Activated B cell treated with CpG ODN at 0.5 μM for 24 hours (primary cell): ENCODE results near the gene RPE. TPM values are rescaled to one million over a fixed set of nuclear protein-coding genes. Genes with fewer than 3 reads are reported as not detected.
A peak's percentile ranks its signal among the peaks of the same experiment; 100 is the strongest.

ENCODE experiments used
- ATAC-seq: fragments of 200-7000 bp; cut with Tn5 transposase; one replicate; pipeline ENCODE4 v1.10.0; 2021; ENCODE audit warnings: low read depth, mild to moderate bottlenecking, moderate library complexity
- CTCF ChIA-PET: fragments of 350-600 bp; sonication (Branson Sonifier 250); formaldehyde crosslinking; loops from one replicate; lab custom pipeline; 2021; ENCODE audit warnings: antibody characterized with exemption; lab: Charles Lee
- POLR2A ChIA-PET: fragments of 350-600 bp; sonication (Branson Sonifier 250); formaldehyde crosslinking; loops from one replicate; lab custom pipeline; 2021; ENCODE audit warnings: antibody characterized with exemption; lab: Charles Lee
- DNase-seq: peaks from one replicate; pipeline ENCODE4 v3.0.0; 2022
- H3K27ac Mint-ChIP-seq: one replicate; pipeline ENCODE4 v1.8.0; 2020; ENCODE audit warnings: mixed read lengths
- H3K27me3 Mint-ChIP-seq: one replicate; pipeline ENCODE4 v1.8.0; 2021; ENCODE audit warnings: mixed read lengths
- H3K36me3 Mint-ChIP-seq: one replicate; pipeline ENCODE4 v1.8.0; 2021; ENCODE audit warnings: low read depth, mixed read lengths
- H3K4me1 Mint-ChIP-seq: one replicate; pipeline ENCODE4 v1.8.0; 2021; ENCODE audit warnings: mixed read lengths
- H3K4me3 Mint-ChIP-seq: one replicate; pipeline ENCODE4 v1.8.0; 2020; ENCODE audit warnings: mild to moderate bottlenecking, mixed read lengths
- H3K9me3 Mint-ChIP-seq: one replicate; pipeline ENCODE4 v1.8.0; 2020; ENCODE audit warnings: mixed read lengths
- CTCF ChIP-seq: fragments of 200-600 bp; IDR thresholded peaks from one replicate; pipeline ENCODE4 v1.8.0; 2022; ENCODE audit warnings: antibody characterized with exemption, mild to moderate bottlenecking
- intact Hi-C: fragments of 100-400 bp; cut with micrococcal nuclease; formaldehyde crosslinking; loops from one replicate; pipeline ENCODE4 v1.15.1; 2024
- total RNA-seq: library from RNA; stranded (reverse); gene quantifications from 2 replicates; pipeline ENCODE4 v1.2.3, GENCODE V29; 2022

Gene RPE
- total RNA-seq, 1 donor from 2014 or later: 54.7 TPM

GRCh38 chr2:209973328-209973727 is 29.1 kb upstream of the RPE start:
- peaks cover 15% of the 10 kb centered on the region for H3K27me3 Mint-ChIP-seq
- no peak for TF ChIP-seq CTCF
- intact Hi-C loops: no loop called here
- POLR2A ChIA-PET: no interaction called here
- DNase-seq (no peak), ATAC-seq (no peak)
- H3K9me3 Mint-ChIP-seq: no peaks in the 10 kb centered on the region
- no peaks in the 10 kb centered on the region for H3K36me3 Mint-ChIP-seq
- no peaks in the 10 kb centered on the region for H3K4me1 Mint-ChIP-seq
- no peak overlapping the region for H3K4me3 Mint-ChIP-seq
- CTCF ChIA-PET: no interaction called here
- H3K27ac Mint-ChIP-seq: no peak overlapping the region

DNA sequence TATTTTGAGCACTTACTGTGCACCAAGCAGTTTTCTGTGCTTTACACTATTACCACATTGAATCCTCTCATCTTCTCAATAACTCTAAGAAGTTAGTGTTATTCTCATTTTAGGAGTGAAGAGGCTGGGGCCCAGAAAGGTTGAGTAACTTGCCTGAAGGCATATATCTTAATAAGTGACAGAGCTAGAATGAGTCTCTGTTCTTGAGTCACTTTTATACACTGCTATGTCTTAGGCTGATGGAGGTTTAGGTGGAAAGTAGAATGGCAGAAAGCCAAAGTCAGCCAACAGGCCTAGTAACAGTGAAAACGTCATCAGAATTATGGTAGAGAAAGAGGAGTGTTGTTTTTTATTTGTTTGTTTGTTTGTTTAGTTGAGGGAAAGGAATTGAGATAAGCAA is 27.9 kb upstream of the RPE start:
- no peaks in the 10 kb centered on the region for H3K9me3 Mint-ChIP-seq
- ChIA-PET CTCF (interaction anchor here (2.1 kb wide), 1 partner anchor 224 kb away, joined by 6 read pairs; no protein-coding TSS in a partner anchor), POLR2A (no interaction called here)
- intact Hi-C loops: no loop called here
- H3K36me3 Mint-ChIP-seq: no peaks in the 10 kb centered on the region
- ATAC-seq: no peak
- no peak for DNase-seq
- TF ChIP-seq CTCF: no peak
- H3K27me3 Mint-ChIP-seq: peaks cover 10% of the 10 kb centered on the region
- no peak overlapping the region for H3K4me3 Mint-ChIP-seq
- no peak overlapping the region for H3K27ac Mint-ChIP-seq
- no peaks in the 10 kb centered on the region for H3K4me1 Mint-ChIP-seq

DNA sequence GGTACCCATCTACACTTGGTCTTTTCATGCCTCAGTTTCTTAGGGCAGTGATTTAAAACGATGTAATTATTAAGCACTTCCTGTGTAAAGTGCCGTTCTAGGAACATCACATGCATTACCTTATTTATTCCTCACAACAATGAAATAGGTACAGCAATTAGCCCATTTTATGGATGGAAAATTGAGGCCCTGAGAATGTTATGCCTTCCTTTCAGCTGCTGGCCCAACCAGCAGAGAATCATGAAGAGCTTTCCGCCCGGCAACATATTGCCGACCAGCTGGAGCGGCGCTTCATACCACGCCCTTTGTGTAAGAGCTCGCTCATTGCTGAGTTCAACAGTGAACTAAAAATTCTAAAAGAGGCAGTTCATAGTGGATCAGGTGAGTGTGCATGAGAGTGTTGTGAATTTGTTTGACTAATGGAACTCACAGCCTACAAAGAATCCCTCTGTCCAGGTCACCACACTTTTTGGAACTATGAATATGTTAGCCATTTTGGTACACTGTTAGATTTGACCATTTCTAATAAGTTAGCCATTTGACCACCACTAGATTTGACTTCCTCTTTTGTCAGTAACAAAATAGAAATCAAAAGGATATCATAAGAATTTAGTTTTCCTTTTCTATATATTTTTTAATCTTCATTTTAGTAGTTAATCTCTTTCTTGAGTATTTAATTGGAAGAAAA is 25.6 kb upstream of the RPE start:
- intact Hi-C loops: loop anchor here (1.0 kb wide), 2 partner anchors 218 to 222 kb away; no protein-coding TSS in a partner anchor

GRCh38 chr2:209977386-209978239 is 24.8 kb upstream of the RPE start:
- no peaks in the 10 kb centered on the region for H3K9me3 Mint-ChIP-seq
- no peak for ATAC-seq
- no peaks in the 10 kb centered on the region for H3K4me1 Mint-ChIP-seq
- peak; percentile 54 for TF ChIP-seq CTCF
- H3K27me3 Mint-ChIP-seq: peaks cover 8% of the 10 kb centered on the region
- DNase-seq: no peak
- no peaks in the 10 kb centered on the region for H3K36me3 Mint-ChIP-seq
- ChIA-PET POLR2A (no interaction called here), CTCF (interaction anchor here (0.7 to 4.1 kb wide), 14 partner anchors 9 to 1587 kb away, joined by 3 to 40 read pairs (median 3); partner anchors contain the start of gene KANSL1L)
- no peak overlapping the region for H3K27ac Mint-ChIP-seq
- H3K4me3 Mint-ChIP-seq: no peak overlapping the region
- intact Hi-C loops: loop anchor here (1.0 kb wide), 2 partner anchors 218 to 222 kb away; no protein-coding TSS in a partner anchor

More for the DNA sequence above, 25.6 kb upstream of the RPE start:
- no peaks in the 10 kb centered on the region for H3K4me1 Mint-ChIP-seq
- ATAC-seq (no peak), DNase-seq (no peak)
- peaks cover 6% of the 10 kb centered on the region for H3K27me3 Mint-ChIP-seq
- H3K36me3 Mint-ChIP-seq: no peaks in the 10 kb centered on the region
- H3K27ac Mint-ChIP-seq: no peak overlapping the region
- no peaks in the 10 kb centered on the region for H3K9me3 Mint-ChIP-seq
- no peak for TF ChIP-seq CTCF
- POLR2A ChIA-PET: no interaction called here
- no peak overlapping the region for H3K4me3 Mint-ChIP-seq
- CTCF ChIA-PET: interaction anchor here (1.1 to 4.1 kb wide), 7 partner anchors 9 to 222 kb away, joined by 3 to 40 read pairs (median 5); partner anchors contain the start of gene KANSL1L

DNA sequence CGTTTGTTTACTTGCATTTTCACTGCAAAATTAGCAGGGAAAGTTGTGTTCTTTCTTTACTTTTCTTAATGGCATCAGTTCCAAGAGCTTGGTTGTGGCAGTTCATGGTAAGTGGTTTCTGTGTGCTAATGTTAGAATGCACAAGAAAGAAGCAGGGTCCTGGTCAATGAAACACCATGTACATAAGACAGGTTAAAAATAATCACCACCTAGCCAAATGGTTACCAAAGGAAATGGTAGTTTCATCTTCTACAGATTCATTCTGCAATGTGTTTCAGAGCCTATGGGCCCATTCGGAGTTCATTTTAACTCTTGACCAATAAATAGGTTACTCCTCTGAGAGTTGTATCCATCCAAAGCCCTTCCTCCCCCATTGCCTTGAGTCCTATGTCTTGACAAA is 18.1 kb upstream of the RPE start:
- no peak overlapping the region for H3K4me3 Mint-ChIP-seq
- ATAC-seq (no peak), DNase-seq (no peak)
- H3K27ac Mint-ChIP-seq: no peak overlapping the region
- intact Hi-C loops: no loop called here
- CTCF ChIA-PET: interaction anchor here (1.4 kb wide), 1 partner anchor 212 kb away, joined by 4 read pairs; no protein-coding TSS in a partner anchor
- H3K36me3 Mint-ChIP-seq: no peaks in the 10 kb centered on the region
- H3K9me3 Mint-ChIP-seq: no peaks in the 10 kb centered on the region
- POLR2A ChIA-PET: no interaction called here
- no peaks in the 10 kb centered on the region for H3K4me1 Mint-ChIP-seq
- no peak for TF ChIP-seq CTCF
- peaks cover 5% of the 10 kb centered on the region for H3K27me3 Mint-ChIP-seq
